Ecto neural progenitor cell (in vitro differentiated cells): Measurements from ENCODE around the gene PACRGL.
"Not testable (repeated sequence)": the region's sequence is repeated elsewhere in the genome, so short reads cannot be mapped to it uniquely, and the experiment has no call there.

Experiments used
- DNase-seq: peaks from one replicate; pipeline ENCODE4 v3.0.0-alpha.2; 2018; ENCODE audit warnings: low spot score

The PACRGL gene

GRCh38 chr4:20723463-20723862 is 23.2 kb downstream of the PACRGL start:
- no peak for DNase-seq

DNA sequence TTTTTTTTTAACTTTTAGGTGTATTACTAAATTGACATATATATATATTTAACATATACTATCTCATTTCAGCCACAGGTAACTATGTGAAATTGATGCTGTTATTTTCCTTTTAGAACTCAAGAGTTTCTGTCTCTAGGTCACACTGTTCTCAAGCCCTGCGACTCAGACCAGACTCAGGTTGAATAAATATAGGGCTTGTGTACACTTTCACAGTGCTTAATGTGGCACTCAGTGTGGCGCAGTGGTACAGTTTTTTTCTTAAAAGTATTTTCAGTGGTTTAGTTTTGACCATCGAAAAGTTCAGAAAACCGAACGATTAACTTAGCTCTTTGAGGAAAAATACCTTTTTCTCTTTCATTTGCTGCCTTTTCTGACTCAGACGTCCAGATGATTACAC is 24.7 kb downstream of the PACRGL start:
- no peak for DNase-seq

GRCh38 chr4:20735931-20736330 is 35.7 kb downstream of the PACRGL start:
- no peak for DNase-seq

DNA sequence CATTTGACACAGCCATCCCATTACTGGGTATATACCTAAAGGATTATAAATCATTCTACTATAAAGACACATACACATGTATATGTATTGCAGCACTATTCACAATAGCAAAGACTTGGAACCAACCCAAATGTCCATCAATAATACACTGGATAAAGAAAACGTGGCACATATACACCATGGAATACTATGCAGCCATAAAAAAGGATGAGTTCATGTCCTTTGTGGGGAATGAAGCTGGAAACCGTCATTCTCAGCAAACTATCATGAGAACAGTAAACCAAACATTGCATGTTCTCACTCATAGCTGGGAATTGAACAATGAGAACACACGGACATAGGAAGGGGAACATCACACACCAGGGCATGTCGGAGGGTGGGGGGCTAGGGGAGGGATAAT is 45.7 kb downstream of the PACRGL start:
- not testable (repeated sequence) for DNase-seq

DNA sequence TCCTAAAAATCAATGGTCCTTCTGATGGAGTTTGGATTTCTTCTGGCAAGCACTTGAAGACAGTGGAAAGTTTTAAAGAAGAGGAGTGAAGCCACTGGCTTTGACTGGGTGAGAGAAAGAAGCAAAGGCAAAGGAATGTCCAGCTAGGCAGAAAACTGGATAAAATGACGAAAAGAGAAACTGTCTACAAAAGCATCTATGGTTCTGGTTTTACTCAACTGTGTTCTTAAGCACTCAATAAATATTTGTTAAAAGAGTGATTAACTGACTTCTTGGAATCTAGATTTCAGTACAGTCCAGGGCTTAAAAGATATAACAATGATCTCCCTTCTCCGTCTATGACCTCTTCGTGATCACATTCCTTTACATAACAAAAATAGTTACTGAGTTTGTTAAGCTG is 52.4 kb downstream of the PACRGL start:
- no peak for DNase-seq

- DNase-seq = no peak
Observed at GRCh38 chr4:20754036-20754435, 53.8 kb downstream of the PACRGL start.

DNA sequence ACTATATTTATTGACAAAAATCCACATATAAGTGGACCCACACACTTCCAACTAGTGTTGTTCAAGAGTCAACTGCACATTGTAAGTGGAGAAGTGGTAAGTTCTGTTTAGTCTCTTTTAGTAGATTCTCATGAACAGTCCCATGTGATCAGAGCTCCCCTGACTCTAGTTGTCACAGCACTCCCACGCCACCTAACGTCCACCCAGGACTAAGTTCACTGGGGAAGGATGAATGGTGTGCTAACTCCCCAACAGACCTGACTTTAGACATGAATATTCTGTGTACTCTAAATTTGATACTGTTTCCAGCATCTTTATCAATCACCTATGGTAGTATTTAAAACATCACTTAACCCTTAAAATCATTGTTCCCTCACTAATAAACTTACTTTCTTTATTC is 59.8 kb downstream of the PACRGL start:
- DNase-seq = no peak

GRCh38 chr4:20761382-20761781 is 61.1 kb downstream of the PACRGL start:
- DNase-seq = no peak

- no peak for DNase-seq
Observed at GRCh38 chr4:20761826-20762225, 61.6 kb downstream of the PACRGL start.

DNA sequence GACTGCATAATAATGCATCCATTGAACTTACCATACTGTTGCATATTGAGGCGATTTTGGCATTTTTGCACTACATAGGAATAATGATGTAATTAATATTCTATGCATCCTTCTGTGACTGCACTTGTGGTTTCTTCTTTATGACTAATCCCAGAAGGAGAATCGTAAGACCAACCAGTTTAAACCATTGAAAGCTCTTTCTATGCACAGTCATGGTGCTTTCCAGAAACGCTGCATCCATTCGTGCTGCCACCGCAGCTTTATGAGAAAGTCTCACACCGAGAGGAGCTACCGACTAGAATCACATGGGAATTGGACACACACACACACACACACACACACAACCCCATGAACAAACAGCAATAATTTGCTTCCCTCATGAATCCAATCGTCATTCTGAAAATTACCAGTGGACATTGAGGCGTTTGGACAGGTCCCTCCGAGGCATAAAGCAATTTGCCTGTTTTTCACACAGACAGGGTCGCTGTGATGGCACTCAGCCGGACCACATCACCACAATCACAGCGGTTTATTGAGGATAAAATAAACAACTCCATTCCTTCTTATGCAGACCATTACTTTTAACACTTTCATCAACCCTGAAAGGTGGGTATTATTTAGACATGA is 64.2 kb downstream of the PACRGL start:
- no peak for DNase-seq

DNA sequence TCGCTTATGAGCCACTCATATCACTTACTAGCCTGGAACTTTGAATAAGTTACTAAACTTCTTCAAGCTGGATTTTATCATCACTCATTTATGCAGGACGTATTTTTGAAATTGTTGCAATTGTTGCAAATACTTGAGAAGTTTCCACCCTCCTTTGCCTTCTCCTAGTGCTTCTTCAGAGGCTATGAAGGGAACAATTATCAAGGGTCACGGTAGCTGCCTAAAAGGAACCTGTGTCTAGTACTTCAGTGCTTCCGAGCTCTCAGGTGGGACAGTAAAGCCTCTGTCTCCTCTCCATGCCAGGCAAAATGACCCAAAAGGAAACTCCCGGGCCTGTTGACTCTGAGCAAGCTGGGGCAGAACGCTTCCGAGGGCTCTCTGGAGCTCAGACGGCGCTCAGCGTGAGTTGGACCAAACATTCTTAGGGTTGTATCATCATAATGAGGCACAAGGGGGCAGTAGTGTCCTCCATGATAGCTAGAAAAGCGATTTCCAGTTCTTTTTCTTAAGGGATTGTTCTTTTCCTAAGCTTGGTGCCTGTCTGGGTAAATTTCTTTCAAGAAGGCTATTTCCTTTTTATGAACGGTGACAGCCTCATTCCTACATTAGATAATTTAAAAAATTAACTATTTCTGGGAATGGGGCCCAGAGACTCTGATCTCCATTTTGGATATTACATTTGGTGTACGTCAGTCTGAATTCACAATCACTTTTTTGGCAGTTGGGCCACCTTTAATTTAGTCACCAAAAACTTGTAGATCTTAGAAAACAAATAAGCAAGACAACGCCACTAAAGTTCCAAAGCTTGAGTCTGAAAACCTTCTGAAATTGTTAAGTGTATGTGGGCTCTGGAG is 73.1 kb downstream of the PACRGL start:
- DNase-seq = peak; percentile 66

- DNase-seq = no peak
Observed at GRCh38 chr4:20778896-20779295, 78.6 kb downstream of the PACRGL start.

DNA sequence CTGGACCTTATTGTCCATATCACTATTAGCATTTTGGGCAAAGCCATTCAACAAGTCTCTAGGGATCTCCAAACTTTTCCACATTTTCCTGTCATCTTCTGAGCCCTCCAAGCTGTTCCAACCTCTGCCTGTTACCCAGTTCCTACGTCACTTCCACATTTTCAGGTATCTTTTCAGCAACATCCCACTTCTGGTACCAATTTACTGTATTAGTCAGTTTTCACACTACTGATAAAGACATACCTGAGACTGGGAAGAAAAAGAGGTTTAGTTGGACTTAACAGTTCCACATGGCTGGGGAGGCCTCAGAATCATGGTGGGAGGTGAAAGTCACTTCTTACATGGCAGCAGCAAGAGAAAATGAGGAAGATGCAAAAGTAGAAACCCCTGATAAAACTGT is 82.9 kb downstream of the PACRGL start:
- DNase-seq = not testable (repeated sequence)

GRCh38 chr4:20787940-20788665 is 87.8 kb downstream of the PACRGL start:
- DNase-seq = no peak
